GM10847 (cell line): ENCODE data around the gene ZEB1.

Experiments used
- POLR2A ChIP-seq: IDR thresholded peaks from 2 replicates; pipeline ENCODE4 v1.6.1; 2011; ENCODE audit not compliant: insufficient read length; ENCODE audit errors: extremely low read depth

The ZEB1 gene

GRCh38 chr10:31345886-31346285, 26.9 kb downstream of the ZEB1 start:
- no peak for TF ChIP-seq POLR2A

DNA sequence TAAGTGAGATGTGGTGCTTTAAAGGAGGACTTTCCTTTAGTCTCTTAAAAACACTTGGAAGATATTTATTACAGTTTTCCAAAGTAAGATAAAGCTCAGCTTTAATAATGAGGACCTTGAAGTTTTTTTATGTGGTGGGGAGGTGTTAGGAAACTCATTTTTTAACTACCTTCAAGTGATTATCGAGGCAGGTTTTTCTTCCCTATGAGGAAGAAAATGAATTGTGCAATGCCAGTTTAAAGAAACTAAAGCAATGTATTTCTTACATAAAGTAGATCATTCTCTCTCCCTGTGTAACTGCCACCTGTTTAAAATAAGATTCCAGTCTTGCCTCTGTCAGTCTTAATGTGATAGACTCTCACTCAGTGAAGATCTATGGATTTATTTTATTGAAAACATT, 27.9 kb downstream of the ZEB1 start:
- no peak for TF ChIP-seq POLR2A

DNA sequence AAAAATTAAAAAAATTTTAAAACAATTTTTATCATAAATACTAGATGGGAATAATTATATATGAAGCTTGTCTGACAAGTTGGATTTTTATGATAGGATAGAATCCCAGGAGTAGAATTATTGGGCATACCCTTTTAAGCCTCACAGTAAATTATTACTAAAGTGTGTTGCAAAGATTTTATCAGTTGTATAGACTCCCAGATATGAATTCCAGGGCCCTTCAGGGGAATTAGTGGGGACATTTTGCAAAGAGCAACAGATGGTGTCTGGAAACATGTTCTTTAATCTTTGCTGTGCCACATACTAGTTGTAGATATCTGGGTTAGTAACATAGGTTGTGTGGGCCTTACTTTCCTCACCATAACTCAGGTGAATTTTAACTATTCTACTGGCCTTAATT, 28.7 kb downstream of the ZEB1 start:
- TF ChIP-seq POLR2A = no peak

DNA sequence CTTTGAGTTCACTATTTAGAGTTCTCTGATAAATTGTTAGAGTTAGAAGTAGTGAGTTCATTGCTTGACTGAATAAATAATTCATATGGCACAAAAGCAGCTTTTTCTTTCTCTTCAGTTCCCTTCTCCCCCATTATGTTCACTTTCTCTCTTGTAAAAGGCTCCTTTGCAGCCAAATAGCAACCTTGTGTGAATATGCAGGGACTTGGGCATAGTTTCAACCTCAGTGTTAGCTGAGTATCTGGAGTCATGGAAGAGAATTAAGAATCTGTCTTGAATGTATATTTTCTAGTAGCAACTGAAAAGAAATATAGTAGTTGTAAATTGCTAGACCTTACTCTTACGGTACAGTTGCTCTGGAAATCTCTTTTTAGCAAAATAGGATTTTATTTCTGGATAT, 31.9 kb downstream of the ZEB1 start:
- TF ChIP-seq POLR2A = no peak

DNA sequence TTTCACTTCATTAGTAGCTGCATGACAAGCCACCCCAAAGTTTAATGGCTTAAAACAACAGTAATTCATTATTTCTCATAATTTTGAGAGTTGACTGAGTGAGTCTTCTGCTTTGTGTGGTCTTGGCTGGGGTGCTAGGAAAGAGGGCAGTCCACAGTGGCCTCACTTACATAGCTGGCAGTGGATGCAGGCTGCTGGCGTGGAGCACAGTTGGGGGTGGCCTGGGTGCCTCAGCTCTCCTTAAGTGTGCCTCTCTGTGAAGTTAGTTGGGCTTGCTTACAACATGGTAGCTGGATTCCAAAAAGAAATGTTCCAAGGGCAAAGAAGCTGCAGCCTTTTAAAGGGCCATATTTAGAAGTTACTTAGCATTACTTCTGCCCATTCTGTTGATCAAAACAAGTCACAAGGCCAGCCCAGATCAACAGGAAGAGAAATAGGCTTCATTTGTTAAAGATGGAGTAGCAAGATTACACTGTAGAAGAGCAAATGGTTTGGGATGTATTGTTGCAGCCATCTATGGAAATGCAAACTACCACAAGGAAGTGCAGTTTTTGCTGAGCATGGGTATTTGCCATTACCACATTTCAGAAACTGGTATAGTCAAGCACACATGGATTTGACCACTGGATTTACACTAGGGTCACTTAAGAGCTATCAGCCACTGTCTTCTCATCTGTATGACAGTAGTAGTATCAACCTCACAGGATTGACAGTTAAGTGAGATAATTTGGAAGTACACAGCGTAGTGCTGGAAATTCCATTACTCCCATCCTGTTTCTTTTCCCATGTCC, 33.6 kb downstream of the ZEB1 start:
- TF ChIP-seq POLR2A = no peak

DNA sequence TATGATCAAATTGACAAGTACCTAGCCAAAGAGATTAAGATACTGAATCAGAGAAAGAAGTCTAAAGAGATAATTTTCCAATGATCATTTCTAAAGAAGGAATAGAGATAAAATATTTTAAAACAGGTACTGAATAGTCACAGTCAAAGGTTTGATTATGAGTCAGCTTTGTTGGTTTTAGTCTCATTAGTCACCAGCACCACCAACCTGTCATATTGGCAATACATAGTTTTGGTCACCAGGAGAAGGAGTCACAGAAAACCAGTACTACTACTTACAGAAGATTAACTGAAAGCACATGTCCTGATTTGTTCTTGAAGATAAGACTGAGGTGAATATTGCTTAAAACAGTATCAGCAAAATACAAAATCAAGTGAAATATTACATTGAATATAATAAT, 34.6 kb downstream of the ZEB1 start:
- no peak for TF ChIP-seq POLR2A

DNA sequence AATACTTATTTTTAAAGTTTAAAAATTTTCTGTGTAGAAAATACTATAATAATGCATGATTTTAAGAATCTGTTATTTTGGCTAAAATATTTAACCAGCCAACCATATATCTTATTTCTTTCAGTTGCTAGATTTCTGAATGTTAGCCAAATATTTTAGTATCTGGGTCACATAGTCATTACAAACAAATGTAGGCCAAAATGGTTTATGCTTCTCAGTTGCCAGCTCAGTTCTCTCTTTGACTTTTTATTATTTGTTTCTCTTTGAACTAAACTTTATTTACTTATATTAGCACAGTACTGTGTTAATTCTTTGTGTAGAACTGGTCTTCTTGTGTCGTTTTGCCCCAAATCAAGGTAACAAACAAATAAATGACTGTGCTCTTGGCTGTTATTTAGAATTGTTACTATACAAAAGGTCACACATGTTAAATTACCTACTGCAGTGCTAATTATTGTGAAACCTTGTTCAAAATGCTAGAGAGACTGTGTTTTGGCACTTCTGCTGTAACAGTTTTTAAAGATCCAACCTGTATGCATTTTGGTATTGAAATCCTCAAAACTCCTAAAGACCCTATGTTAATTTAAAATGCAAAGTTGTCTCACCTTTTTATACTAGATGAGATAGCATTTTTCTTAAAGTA, 39.8 kb downstream of the ZEB1 start:
- no peak for TF ChIP-seq POLR2A

DNA sequence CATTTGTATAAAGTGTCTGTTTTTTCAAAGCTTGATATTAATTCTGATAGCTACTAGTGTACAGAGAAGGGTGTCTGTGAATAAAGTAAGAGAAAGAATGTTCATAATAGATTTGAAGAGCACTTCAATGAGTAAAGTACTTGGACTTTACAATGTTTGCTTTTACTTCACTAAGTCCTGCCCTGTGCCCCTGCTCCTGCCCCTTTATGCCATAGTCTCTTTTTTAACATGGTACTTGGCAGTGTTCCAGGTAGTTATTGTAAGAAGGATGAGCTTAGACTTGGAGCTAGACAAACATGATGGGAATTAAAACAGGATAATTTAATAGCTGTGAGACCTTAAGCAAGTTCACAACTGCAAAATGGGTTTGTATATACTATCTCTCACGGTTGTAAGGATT, 41.0 kb downstream of the ZEB1 start:
- TF ChIP-seq POLR2A = no peak

DNA sequence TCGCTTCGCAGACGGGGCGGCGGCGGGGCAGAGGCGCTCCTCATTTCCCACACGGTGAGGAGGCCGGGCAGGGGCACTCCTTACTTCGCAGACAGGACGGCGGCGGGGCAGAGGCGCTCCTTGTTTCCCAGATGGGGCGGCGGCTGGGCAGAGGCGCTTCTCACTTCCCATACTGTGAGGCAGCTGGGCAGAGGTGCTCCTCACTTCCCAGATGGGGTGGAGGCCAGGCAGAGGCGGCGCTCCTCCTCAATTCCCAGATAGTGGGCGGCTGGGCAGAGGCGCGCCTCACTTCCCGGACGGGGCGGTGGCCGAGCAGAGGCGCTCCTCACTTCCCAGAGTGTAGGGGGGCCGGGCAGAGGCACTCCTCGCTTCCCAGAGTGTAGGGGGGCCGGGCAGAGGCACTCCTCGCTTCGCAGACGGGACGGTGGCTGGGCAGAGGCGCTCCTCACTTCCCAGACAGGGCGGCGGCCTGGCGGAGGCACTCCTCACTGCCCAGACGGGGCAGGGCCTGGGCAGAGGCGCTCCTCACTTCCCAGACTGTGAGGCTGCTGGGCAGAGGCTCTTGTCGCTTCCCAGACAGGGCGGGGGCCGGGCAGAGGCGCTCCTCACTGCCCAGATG, 43.1 kb downstream of the ZEB1 start:
- no peak for TF ChIP-seq POLR2A

DNA sequence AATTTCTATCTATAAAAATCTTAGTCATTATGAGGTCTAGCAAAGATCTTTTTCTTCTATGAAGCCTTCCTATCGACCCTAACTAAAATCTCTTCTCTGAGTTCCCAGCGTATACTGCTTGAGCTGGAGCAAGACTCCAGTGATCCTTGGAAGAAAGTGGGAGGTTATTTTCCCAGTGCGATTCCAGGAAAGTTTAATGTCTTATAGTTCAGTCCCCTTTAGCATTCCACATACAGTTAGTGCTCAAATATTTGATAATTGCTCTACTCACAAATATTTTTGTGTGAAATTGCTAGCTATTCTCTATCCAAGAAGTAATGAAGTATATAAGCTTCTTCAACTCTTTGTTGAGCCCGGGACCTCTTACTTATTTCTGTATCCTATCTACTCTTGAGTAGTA, 47.7 kb downstream of the ZEB1 start:
- no peak for TF ChIP-seq POLR2A

DNA sequence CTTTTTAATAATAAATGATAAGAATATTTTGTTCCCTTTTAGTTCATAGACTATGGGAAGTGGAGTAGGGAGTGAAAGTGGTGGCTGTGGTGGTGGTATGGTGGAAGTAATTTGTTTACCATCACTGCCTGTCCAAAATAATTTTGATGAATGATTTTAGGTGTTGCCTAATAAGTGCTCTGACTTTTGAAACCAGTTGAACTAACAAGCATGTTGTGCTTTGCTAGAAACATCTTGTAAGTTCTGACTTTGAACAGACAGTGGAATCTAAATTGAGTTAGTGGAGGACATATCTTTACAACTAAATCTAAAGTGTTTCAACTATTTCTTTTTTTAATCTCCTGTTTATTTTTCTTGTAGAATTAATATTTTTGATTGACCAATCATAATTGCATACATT, 49.7 kb downstream of the ZEB1 start:
- no peak for TF ChIP-seq POLR2A

DNA sequence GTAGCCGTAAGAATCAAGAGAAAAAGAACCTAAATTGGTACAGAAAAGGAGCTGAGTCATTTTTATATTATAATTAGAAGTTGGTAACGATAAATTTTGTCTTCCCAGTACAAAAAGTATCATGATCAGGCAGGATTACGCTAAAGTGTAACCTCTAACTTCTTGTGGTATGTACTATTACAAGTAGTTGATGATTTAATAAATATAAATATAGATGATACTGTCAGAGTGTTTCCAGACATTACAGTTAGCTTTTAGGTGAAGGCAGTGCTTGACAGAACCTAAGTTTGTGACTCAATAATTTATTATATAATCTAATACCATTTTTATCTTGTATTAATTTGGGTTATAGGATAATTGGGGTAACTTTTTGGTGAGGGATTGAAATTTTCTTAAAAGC, 53.4 kb downstream of the ZEB1 start:
- no peak for TF ChIP-seq POLR2A

- no peak for TF ChIP-seq POLR2A
Observed at GRCh38 chr10:31374146-31374696, 55.2 kb downstream of the ZEB1 start.

DNA sequence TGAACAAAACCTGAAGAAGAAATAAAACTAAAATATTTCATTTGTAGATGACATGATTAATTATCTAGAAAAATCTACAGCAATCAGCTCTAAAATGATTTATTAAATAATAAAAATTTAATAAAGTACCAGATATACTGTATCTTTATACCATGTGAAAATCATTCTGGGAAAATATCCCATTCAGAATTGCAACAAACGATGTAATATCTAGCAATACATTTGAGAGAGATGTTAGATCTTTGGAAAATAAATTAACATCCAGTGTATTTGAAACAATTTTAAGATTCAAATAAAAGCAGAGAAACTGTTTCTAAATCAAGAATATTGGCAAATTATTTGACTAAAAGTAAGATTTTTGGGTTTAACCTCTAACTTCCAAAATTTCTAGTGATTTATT, 62.2 kb downstream of the ZEB1 start:
- TF ChIP-seq POLR2A = no peak

DNA sequence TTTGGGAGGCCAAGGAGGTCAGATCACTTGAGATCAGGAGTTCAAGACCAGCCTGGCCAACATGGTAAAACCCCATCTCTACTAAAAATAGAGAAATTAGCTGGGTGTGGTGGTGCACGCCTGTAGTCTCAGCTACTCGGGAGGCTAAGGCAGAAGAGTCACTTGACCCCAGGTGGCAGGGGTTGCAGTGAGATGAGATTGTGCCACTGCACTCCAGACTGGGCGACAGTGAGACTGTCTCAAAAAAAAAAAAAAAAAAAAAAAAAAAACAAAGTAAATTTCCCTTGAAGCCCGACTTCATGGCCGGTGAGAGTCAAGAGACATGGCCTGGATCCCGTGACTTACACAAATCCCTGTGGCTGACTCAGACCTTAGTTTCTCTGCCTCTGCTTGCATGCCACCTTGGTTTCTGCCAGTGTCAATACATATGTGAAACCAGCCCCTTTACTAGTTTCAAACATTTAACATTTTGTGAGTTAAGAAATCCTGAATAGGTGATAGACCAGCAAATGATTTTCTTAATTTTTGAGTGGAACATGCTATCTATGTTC, 62.8 kb downstream of the ZEB1 start:
- no peak for TF ChIP-seq POLR2A
